GM12801 (cell line): ENCODE measurements around the gene SGSH.

ENCODE experiments used
- CTCF ChIP-seq: IDR thresholded peaks from one replicate; pipeline ENCODE4 v1.5.1; 2011; ENCODE audit warnings: control low read depth; ENCODE audit not compliant: insufficient read length; ENCODE audit errors: extremely low read depth

The SGSH gene

GRCh38 chr17:80263253-80264204 is 43.4 kb upstream of the SGSH start:
- no peak for TF ChIP-seq CTCF

- no peak for TF ChIP-seq CTCF
Measured at GRCh38 chr17:80262775-80263244, 42.7 kb upstream of the SGSH start.

GRCh38 chr17:80262291-80262690 is 42.2 kb upstream of the SGSH start:
- TF ChIP-seq CTCF = no peak

- TF ChIP-seq CTCF = no peak
Measured at GRCh38 chr17:80261895-80262279, 41.8 kb upstream of the SGSH start.

GRCh38 chr17:80261159-80261894 is 41.2 kb upstream of the SGSH start:
- no peak for TF ChIP-seq CTCF

GRCh38 chr17:80260791-80261158 is 40.6 kb upstream of the SGSH start, which contains the start of gene RNF213:
TSS of gene RNF213 (plus strand) at chr17:80260852. CDS start at chr17:80263682, 2,830 bp downstream.
- no peak for TF ChIP-seq CTCF

GRCh38 chr17:80260069-80260535 is 40.0 kb upstream of the SGSH start:
- no peak for TF ChIP-seq CTCF
